Muscle of leg (tissue), 11 donors: Measurements from ENCODE around the gene HLTF. TPM values are rescaled to one million over a fixed set of nuclear protein-coding genes. Genes with fewer than 3 reads are reported as not detected.
"Not testable (repeated sequence)": the region's sequence is repeated elsewhere in the genome, so short reads cannot be mapped to it uniquely, and the experiment has no call there.

Experiments used
- DNase-seq: peaks from one replicate; pipeline ENCODE4 v3.0.0; 2013
- H3K27ac ChIP-seq: one replicate; pipeline ENCODE4 v1.5.1; 2013; ENCODE audit warnings: mild to moderate bottlenecking, low read length, control low read depth
- H3K27me3 ChIP-seq: one replicate; pipeline ENCODE4 v1.6.1; 2013; ENCODE audit warnings: low read length; ENCODE audit not compliant: control insufficient read depth, insufficient read depth
- H3K36me3 ChIP-seq: one replicate; pipeline ENCODE4 v1.6.1; 2013; ENCODE audit warnings: low read length; ENCODE audit not compliant: control insufficient read depth, insufficient read depth
- H3K4me1 ChIP-seq: one replicate; pipeline ENCODE4 v1.6.1; 2013; ENCODE audit warnings: low read length; ENCODE audit not compliant: control insufficient read depth, insufficient read depth
- H3K4me3 ChIP-seq: one replicate; pipeline ENCODE4 v1.5.1; 2013; ENCODE audit warnings: low read length, control low read depth
- H3K9me3 ChIP-seq: replicated peaks from 2 replicates; pipeline ENCODE4 v1.6.1; 2013; ENCODE audit warnings: low read depth, low read length; ENCODE audit not compliant: control insufficient read depth
- WGBS: methylation state at CpG from one replicate; pipeline ENCODE4 v1.1.5; 2013; ENCODE audit warnings: missing lambda C conversion rate; ENCODE audit not compliant: insufficient coverage; 5-methylcytosine and 5-hydroxymethylcytosine counted together
- polyA plus RNA-seq, 8 donors: library from polyadenylated mRNA; unstranded; fragments of 120-200 nt; gene quantifications; one replicate each; pipeline versions ENCODE4 v1.2.1 to v1.2.3, GENCODE V29; 2013; ENCODE audit warnings: inconsistent platforms in 1 of 8, low replicate concordance in 1 of 8; ENCODE audit not compliant: insufficient read length in 8 of 8, insufficient read depth in 1 of 8
- total RNA-seq: library from RNA; stranded (reverse); fragments of 120-200 nt; gene quantifications from one replicate; pipeline ENCODE4 v1.2.4, GENCODE V29; 2013

The HLTF gene
- total and polyA plus RNA-seq, 9 donors = 14.7 to 24.6 (median 19.4) TPM

DNA sequence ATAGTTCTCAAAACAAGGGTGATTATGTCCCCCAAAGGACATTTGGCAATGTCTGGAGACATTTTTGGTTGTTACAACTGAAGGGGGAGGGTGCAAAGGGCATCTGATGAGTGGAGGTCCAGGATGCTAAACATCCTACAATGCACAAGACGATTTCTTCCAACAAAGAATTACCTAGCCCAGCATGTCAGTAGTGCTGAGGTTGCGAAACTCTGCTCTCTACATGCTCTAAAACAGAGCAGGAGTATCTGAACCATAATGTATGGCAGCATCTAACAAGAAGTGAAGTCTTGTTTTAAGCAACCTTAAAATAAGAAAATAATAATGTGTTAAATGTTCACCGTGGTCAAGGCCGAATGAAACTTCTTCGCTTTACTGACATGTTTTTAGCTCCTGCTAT, 88.0 kb downstream of the HLTF start:
- Histone ChIP-seq H3K9me3 (no peaks in the 10 kb centered on the region), H3K27ac (no peak overlapping the region), H3K27me3 (no peaks in the 10 kb centered on the region), H3K36me3 (peaks cover 22% of the 10 kb centered on the region), H3K4me3 (no peak overlapping the region), H3K4me1 (no peaks in the 10 kb centered on the region)
- DNase-seq = no peak
- no CpG with 5 or more reads among the region's 5 CpGs for whole genome bisulfite sequencing

DNA sequence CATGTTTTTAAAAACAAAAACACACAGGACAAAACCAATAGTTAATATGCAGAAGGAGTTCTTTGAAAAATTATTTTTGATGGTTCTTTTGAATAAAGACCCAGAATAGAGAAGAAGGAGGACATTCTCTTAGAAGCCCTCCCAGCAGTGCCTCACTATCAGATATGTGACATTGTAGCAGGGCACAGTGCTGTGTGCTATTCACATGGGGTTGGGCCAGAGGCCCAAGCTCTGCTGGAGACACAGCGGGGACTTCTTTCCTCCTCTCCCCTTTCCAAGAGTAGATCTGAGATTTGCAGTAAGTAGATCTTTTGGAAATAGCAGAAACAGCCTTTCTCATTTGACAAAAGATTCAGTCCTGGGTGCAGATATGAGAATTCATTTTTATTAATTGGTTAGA, 88.7 kb downstream of the HLTF start:
- Histone ChIP-seq H3K36me3 (peaks cover 22% of the 10 kb centered on the region), H3K4me1 (peaks cover 4% of the 10 kb centered on the region), H3K9me3 (no peaks in the 10 kb centered on the region), H3K27me3 (no peaks in the 10 kb centered on the region), H3K27ac (no peak overlapping the region), H3K4me3 (no peak overlapping the region)
- DNase-seq = no peak
- WGBS = no CpG with 5 or more reads among the region's 1 CpG

DNA sequence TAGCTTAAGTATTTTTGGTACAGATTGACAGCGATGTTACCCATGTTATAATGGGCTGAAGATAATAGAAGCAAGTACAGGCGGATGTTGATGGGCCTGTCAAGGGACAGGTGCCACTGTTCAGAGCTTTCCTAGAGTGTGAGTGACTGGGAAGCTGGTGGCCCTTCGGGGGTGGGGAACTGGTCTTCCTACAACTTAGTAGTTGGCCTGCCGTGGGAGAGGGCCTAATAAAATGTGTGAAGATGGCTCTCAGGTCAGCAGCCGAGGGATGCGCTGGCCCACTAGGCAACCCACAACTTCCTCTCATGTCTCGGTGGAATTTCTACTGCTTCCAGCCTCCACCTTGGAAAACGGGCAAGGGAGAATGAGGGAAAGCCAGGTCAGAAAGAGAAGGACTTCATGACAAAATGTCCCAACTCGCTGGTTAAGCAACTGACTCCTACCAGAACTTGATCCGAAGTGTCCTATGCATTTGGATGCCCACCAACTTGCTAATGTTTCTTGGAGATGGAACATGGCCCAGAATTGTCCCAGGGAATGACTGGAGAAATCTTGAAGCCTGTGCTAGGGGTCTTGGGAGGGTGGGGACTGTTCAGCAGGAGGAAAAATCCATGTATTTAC, 93.6 kb downstream of the HLTF start:
- H3K4me1 ChIP-seq = peaks cover 6% of the 10 kb centered on the region
- 96% methylated on average over 4 of the region's 10 CpGs for WGBS
- H3K27ac ChIP-seq = no peak overlapping the region
- no peak for DNase-seq
- H3K4me3 ChIP-seq = peak overlapping the region; percentile 80
- H3K9me3 ChIP-seq = no peaks in the 10 kb centered on the region
- peaks cover 18% of the 10 kb centered on the region for H3K36me3 ChIP-seq
- H3K27me3 ChIP-seq = no peaks in the 10 kb centered on the region

- no peaks in the 10 kb centered on the region for H3K27me3 ChIP-seq
- H3K4me1 ChIP-seq = peaks cover 6% of the 10 kb centered on the region
- H3K36me3 ChIP-seq = peaks cover 16% of the 10 kb centered on the region
- H3K4me3 ChIP-seq = peak overlapping the region; percentile 80
- peak; percentile 59 for DNase-seq
- H3K27ac ChIP-seq = peak overlapping the region; percentile 78
- under 1% methylated on average over 32 of the region's 34 CpGs for WGBS
- H3K9me3 ChIP-seq = no peaks in the 10 kb centered on the region
Observed at GRCh38 chr3:148992027-148992634, 94.2 kb downstream of the HLTF start.

DNA sequence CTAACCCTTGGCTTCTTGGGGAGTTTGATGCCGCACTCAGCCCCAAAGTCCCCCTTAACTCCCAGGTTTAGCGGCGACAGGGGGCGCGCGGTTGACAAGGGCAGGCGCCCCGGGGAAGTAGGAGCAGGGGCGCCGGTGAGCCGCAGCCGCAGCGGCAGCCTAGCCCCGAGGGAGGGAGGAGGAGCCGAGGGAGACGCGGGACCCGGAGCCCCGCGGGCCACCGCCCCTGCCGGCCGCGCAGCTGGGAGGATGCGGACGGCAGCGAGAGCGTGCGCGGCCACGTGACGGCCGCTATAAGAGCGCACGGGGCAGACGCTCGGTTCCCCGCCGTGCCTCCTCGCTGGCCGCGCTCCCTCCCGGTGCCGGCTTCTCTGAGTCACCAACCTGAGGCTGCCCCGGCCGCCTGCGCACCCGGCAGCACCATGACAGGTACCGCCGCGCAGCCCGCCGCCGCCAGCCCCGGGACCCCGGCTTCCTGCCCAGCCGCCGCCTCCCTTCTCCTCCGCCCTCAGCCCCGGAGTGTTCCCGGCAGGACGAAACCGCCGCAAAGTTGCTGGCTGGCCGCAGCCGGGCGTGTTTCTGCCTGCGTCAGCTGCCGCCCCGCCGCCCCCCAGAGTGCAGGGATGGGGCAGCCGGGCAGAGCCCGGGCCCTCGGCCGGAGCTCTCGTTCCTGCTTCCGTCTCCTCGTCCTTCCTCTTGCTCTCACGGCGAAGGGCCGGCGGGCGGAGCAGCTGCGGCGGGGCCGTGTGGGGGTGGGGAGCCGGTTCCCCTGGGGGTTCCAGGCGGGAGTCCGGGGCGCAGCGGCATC, 94.9 kb downstream of the HLTF start, which contains the start of gene GYG1:
Gene GYG1, plus strand, starts transcription at position 322 of the 808 bp plus-strand sequence. Its CDS starts 101 bp downstream, at position 423.
- DNase-seq = peak; percentile 83
- under 1% methylated on average over 84 of the region's 91 CpGs for WGBS

GRCh38 chr3:148990236-148990635, 96.1 kb downstream of the HLTF start:
- no CpG with 5 or more reads among the region's 4 CpGs for WGBS
- no peak overlapping the region for H3K4me3 ChIP-seq
- H3K27ac ChIP-seq = no peak overlapping the region
- peaks cover 6% of the 10 kb centered on the region for H3K4me1 ChIP-seq
- H3K27me3 ChIP-seq = no peaks in the 10 kb centered on the region
- DNase-seq = no peak
- peaks cover 9% of the 10 kb centered on the region for H3K36me3 ChIP-seq
- H3K9me3 ChIP-seq = no peaks in the 10 kb centered on the region

More for the DNA sequence above, 94.9 kb downstream of the HLTF start, which contains the start of gene GYG1:
- Histone ChIP-seq H3K27me3 (no peaks in the 10 kb centered on the region), H3K4me3 (peak within 1 kb of the TSS; percentile 80), H3K4me1 (peaks cover 6% of the 10 kb centered on the region), H3K36me3 (peaks cover 12% of the 10 kb centered on the region), H3K9me3 (no peaks in the 10 kb centered on the region), H3K27ac (peak within 1 kb of the TSS; percentile 78)

DNA sequence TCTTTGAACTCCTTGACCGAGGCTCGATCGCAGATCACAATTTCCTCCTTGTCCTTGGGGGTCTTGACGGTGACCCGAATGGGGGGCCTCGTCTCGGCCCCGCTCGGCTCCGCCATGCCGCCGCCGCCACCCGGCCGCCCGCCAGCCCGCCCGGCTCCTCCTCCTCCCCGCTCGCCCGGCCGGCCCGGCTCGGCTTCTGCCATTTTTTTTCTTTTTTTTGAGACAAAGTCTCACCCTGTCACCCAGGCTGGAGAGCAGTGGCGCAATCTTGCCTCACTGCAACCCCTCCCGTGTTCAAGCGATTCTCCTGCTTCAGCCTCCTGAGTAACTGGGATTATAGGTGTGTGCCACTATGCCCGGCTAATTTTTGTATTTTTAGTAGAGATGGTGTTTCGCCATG, 98.8 kb downstream of the HLTF start:
- H3K36me3 ChIP-seq, H3K27ac ChIP-seq, H3K27me3 ChIP-seq, DNase-seq, H3K4me1 ChIP-seq, H3K9me3 ChIP-seq, H3K4me3 ChIP-seq: not testable (repeated sequence)
- 92% methylated on average over 7 of the region's 29 CpGs for WGBS

DNA sequence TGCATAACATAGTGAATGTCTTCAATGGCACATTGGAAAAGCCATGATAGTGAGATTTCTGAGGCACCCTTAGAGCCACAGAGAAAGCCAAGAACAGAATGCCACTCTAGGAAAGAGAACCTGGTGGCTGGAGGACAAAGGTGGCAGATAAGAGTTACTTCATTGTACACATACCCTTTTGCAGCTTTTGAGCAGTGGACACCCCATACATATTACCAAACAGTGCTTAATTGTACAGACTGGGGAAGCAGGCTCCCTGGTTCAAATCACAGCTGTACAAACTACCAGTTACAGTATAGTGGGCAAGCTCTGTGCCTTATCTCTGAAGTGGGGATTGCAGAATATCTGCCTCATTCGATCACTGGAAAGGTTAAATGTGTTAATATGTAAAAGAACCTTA, 105.1 kb downstream of the HLTF start:
- no peaks in the 10 kb centered on the region for H3K36me3 ChIP-seq
- no peaks in the 10 kb centered on the region for H3K4me1 ChIP-seq
- H3K9me3 ChIP-seq = peaks cover 3% of the 10 kb centered on the region
- no peak overlapping the region for H3K4me3 ChIP-seq
- no peak overlapping the region for H3K27ac ChIP-seq
- WGBS = no CpG with 5 or more reads among the region's 1 CpG
- DNase-seq = no peak
- no peaks in the 10 kb centered on the region for H3K27me3 ChIP-seq
